HepG2 (cell line): ENCODE measurements around the gene TEK. TPM values are rescaled to one million over a fixed set of nuclear protein-coding genes. Genes with fewer than 3 reads are reported as not detected.
"Not testable (repeated sequence)": the region's sequence is repeated elsewhere in the genome, so short reads cannot be mapped to it uniquely, and the experiment has no call there.

Experiments used
- ATAC-seq: fragments of 200-7000 bp; cut with Tn5 transposase; 3 replicates; pipeline ENCODE4 v1.9.1; 2020; ENCODE audit warnings: mild to moderate bottlenecking, moderate library complexity
- BruUV-seq: library from RNA; stranded (reverse); fragments of 400-500 nt; replicated peaks from 2 replicates; lab custom pipeline; 2021; lab: Mats Ljungman, UMichigan
- CTCF ChIA-PET: fragments of 300-600 bp; formaldehyde crosslinking; extraction: SDS; loops from one replicate; lab custom pipeline; 2021; ENCODE audit warnings: low total read pairs, inconsistent platforms, low intra/inter-chr PET ratio; lab: Yijun Ruan, JAX
- POLR2A ChIA-PET: fragments of 350-600 bp; sonication (Branson Sonifier 250); formaldehyde crosslinking; loops from one replicate; lab custom pipeline; 2020; ENCODE audit warnings: antibody characterized with exemption, inconsistent platforms; lab: Yijun Ruan, JAX
- DNase-seq: peaks from one replicate; pipeline ENCODE4 v3.0.0-alpha.2; 2015; ENCODE audit warnings: low spot score
- FAIRE-seq: peaks from 3 replicates; lab custom pipeline; 2011; peaks lifted over from hg19 to GRCh38; lab: Jason Lieb, UNC
- H2AFZ ChIP-seq: one replicate; pipeline ENCODE4 v1.6.1; 2011; ENCODE audit warnings: low read length, inconsistent platforms
- H3K27ac ChIP-seq: fragments of 300-600 bp; 3 replicates; pipeline ENCODE4 v1.8.0; 2011; ENCODE audit warnings: mixed run types, mild to moderate bottlenecking, mixed read lengths, low read length, inconsistent platforms; ENCODE audit not compliant: insufficient read depth; ENCODE audit errors: extremely low read length
- H3K27me3 ChIP-seq, 2 experiments: fragments of 200-600 bp in 1 of 2; 2 replicates in 1 of 2; 3 replicates in 1 of 2; pipeline versions ENCODE4 v1.6.0 to v1.8.0; 2011; ENCODE audit warnings: low read length in 2 of 2, mild to moderate bottlenecking in 2 of 2, moderate library complexity in 2 of 2, inconsistent platforms in 1 of 2; ENCODE audit not compliant: insufficient read depth in 2 of 2, control insufficient read depth in 1 of 2
- H3K36me3 ChIP-seq, 2 experiments: fragments of 200-600 bp in 1 of 2; replicated peaks in 1 of 2; 2 replicates in 1 of 2; 3 replicates in 1 of 2; pipeline versions ENCODE4 v1.5.1 to v1.8.0; 2011; ENCODE audit warnings: low read length in 2 of 2, inconsistent platforms in 1 of 2; ENCODE audit not compliant: insufficient read depth in 2 of 2, control insufficient read depth in 1 of 2
- H3K4me1 ChIP-seq: 2 replicates; pipeline ENCODE4 v1.5.1; 2012; ENCODE audit warnings: low read length, inconsistent platforms; ENCODE audit not compliant: insufficient read depth
- H3K4me2 ChIP-seq: 2 replicates; pipeline ENCODE4 v1.6.0; 2011; ENCODE audit warnings: low read depth, low read length, inconsistent platforms
- H3K4me3 ChIP-seq, 3 experiments: fragments of 200-600 bp in 1 of 3; sonication (generic), shearing (Covaris generic) in 1 of 3; replicated peaks in 1 of 3; 2 replicates each; pipeline ENCODE4 v1.5.1; 2011 to 2016; ENCODE audit warnings: low read length in 3 of 3, inconsistent platforms in 2 of 3, low read depth in 2 of 3, mild to moderate bottlenecking in 2 of 3, control low read depth in 1 of 3, mixed read lengths in 1 of 3; ENCODE audit not compliant: insufficient read depth in 1 of 3
- H3K79me2 ChIP-seq: one replicate; pipeline ENCODE4 v1.6.1; 2011; ENCODE audit warnings: low read length, inconsistent platforms; ENCODE audit not compliant: insufficient read depth
- H3K9ac ChIP-seq: 2 replicates; pipeline ENCODE4 v1.6.0; 2011; ENCODE audit warnings: mild to moderate bottlenecking, low read depth, low read length, inconsistent platforms; ENCODE audit not compliant: insufficient read depth
- H3K9me3 ChIP-seq: 2 replicates; pipeline ENCODE4 v1.5.1; 2012; ENCODE audit warnings: mild to moderate bottlenecking, low read length
- H4K20me1 ChIP-seq: 2 replicates; pipeline ENCODE4 v1.6.0; 2011; ENCODE audit warnings: inconsistent platforms, mild to moderate bottlenecking, low read length, moderate library complexity; ENCODE audit not compliant: insufficient read depth
- KLF15 ChIP-seq: sonication (generic); formaldehyde crosslinking; IDR thresholded peaks from 2 replicates; pipeline ENCODE4 v1.8.1; 2023; ENCODE audit warnings: borderline replicate concordance, mild to moderate bottlenecking, inconsistent platforms, missing genetic modification reagents, mixed read lengths
- ZNF281 ChIP-seq: sonication (generic); formaldehyde crosslinking; IDR thresholded peaks from 2 replicates; pipeline ENCODE4 v1.4.0; 2020; ENCODE audit warnings: missing genetic modification reagents, borderline replicate concordance
- WGBS: methylation state at CpG from one replicate; pipeline ENCODE4 v1.1.6; 2017; ENCODE audit warnings: low lambda C conversion rate; 5-methylcytosine and 5-hydroxymethylcytosine counted together
- in situ Hi-C: cut with HindIII; loops from 2 replicates; pipeline ENCODE4 v1.10.0; 2017; ENCODE audit warnings: low pct_unique_long_range_greater_than_20kb; ENCODE audit not compliant: extremely low pct_ligation_motif_present
- intact Hi-C: fragments of 100-400 bp; cut with micrococcal nuclease; formaldehyde crosslinking; loops from one replicate; pipeline ENCODE4 v1.10.0; 2022; ENCODE audit not compliant: unreplicated experiment
- polyA plus RNA-seq, 8 experiments: library from polyadenylated mRNA; depleted of rRNA in 3 of 8; stranded (reverse) in 7 of 8; unstranded in 1 of 8; fragments of >200 nt; fragmentation: Illumina TruSeq in 4 of 8; extraction: Trizol in 4 of 8; gene quantifications; 2 replicates each; pipeline versions ENCODE4 v1.2.1 to v1.2.3, GENCODE V29; 2011 to 2016; ENCODE audit warnings: low read depth in 4 of 8, missing spikeins in 1 of 8, mixed read lengths in 1 of 8; ENCODE audit not compliant: insufficient read depth in 1 of 8
- total RNA-seq, 5 experiments: library from RNA; depleted of rRNA; stranded (reverse); fragments of >200 nt; fragmentation: Illumina TruSeq; extraction: Trizol; gene quantifications; 2 replicates each; pipeline ENCODE4 v1.2.3, GENCODE V29; 2016; ENCODE audit warnings: low read depth in 1 of 5
- TF ChIP-seq, protein P1 (sequence below): IDR thresholded peaks from 2 replicates; pipeline ENCODE4 v1.6.1; 2016; ENCODE audit warnings: mild to moderate bottlenecking, missing biosample characterization, missing genetic modification reagents

Gene TEK
- total and polyA plus RNA-seq, 2 of the 13 experiments (the other 11 are each of a cell fraction or from before 2014, with no cell fraction given) = not detected

GRCh38 chr9:27227192-27227591 is 118.2 kb downstream of the TEK start (continued):
- TF ChIP-seq, protein P1, sequence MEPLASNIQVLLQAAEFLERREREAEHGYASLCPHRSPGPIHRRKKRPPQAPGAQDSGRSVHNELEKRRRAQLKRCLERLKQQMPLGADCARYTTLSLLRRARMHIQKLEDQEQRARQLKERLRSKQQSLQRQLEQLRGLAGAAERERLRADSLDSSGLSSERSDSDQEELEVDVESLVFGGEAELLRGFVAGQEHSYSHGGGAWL (CRISPR knock-in tag) = no peak
- TF ChIP-seq KLF15 (CRISPR knock-in tag) = no peak
- TF ChIP-seq, all 625 proteins: peak for 2

DNA sequence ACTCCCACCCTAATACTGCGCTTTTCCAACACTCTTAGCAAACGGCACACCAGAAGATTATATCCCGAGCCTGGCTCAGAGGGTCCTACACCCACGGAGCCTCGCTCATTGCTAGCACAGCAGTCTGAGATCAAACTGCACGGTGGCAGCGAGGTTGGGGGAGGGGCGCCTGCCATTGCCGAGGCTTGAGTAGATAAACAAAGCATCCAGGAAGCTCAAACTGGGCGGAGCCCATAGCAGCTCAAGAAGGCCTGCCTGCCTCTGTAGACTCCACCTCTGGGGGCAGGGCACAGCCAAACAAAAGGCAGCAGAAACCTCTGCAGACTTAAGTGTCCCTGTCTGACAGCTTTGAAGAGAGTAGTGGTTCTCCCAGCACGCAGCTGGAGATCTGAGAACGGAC is 130.6 kb downstream of the TEK start:
- CTCF ChIA-PET = not testable (repeated sequence)

More for the DNA sequence above, 130.6 kb downstream of the TEK start:
- BruUV-seq, H3K27me3 ChIP-seq, H2AFZ ChIP-seq, POLR2A ChIA-PET, H3K36me3 ChIP-seq, H3K79me2 ChIP-seq, in situ Hi-C loops, DNase-seq, ATAC-seq, H3K4me1 ChIP-seq, H4K20me1 ChIP-seq, FAIRE-seq, H3K27ac ChIP-seq, H3K9ac ChIP-seq, H3K4me3 ChIP-seq: not testable (repeated sequence)
- peak; percentile 87 for TF ChIP-seq ZNF281 (CRISPR knock-in tag)
- H3K4me2 ChIP-seq = peak overlapping the region; percentile 42; the same call in 1 of the 2 replicates
- WGBS = 17% methylated on average over 3 of the region's 12 CpGs
- peaks cover 12% of the 10 kb centered on the region; the same call in 1 of the 2 replicates for H3K9me3 ChIP-seq
- intact Hi-C loops = loop anchor here (10.0 kb wide), 1 partner anchor 205 kb away; no protein-coding TSS in a partner anchor
